Peyer's patch (tissue), 4 donors: ENCODE measurements around the gene PNKP. TPM values are rescaled to one million over a fixed set of nuclear protein-coding genes. Genes with fewer than 3 reads are reported as not detected.

ENCODE experiments used
- DNase-seq, 3 donors: peaks; one replicate each; pipeline ENCODE4 v3.0.0-alpha.2; 2017 to 2019
- H3K27ac ChIP-seq, 4 donors: fragments of 200-600 bp; sonication (generic); one replicate each; pipeline ENCODE4 v1.5.1; 2016 to 2019
- H3K27me3 ChIP-seq, 2 donors: fragments of 200-600 bp; sonication (generic); one replicate each; pipeline ENCODE4 v1.5.1; 2019
- H3K36me3 ChIP-seq, 3 donors: fragments of 200-600 bp; sonication (generic); one replicate each; pipeline ENCODE4 v1.5.1; 2016 to 2019
- H3K4me1 ChIP-seq, 4 donors: fragments of 200-600 bp; sonication (generic); one replicate each; pipeline ENCODE4 v1.5.1; 2016 to 2019
- H3K4me3 ChIP-seq, 4 donors: fragments of 200-600 bp; sonication (generic); 1 replicate in 3 of 4; 2 replicates in 1 of 4; pipeline ENCODE4 v1.5.1; 2016 to 2019; ENCODE audit warnings: mild to moderate bottlenecking in 1 of 4
- H3K9me3 ChIP-seq, 4 donors: fragments of 200-600 bp; sonication (generic); one replicate each; pipeline ENCODE4 v1.5.1; 2016 to 2019; ENCODE audit warnings: mild to moderate bottlenecking in 1 of 4
- CTCF ChIP-seq, 6 experiments: fragments of 450-650 bp in 4 of 6; fragments of 200-600 bp in 2 of 6; sonication (generic) in 1 of 6; IDR thresholded peaks; one replicate each; pipeline ENCODE4 v1.5.1; 2017 to 2019; ENCODE audit warnings: antibody characterized with exemption in 6 of 6, mild to moderate bottlenecking in 3 of 6, moderate library complexity in 1 of 6
- POLR2A ChIP-seq, 2 donors: fragments of 450-650 bp; IDR thresholded peaks; one replicate each; pipeline ENCODE4 v1.5.1; 2017; ENCODE audit warnings: antibody characterized with exemption in 2 of 2, mild to moderate bottlenecking in 2 of 2, moderate library complexity in 2 of 2
- total RNA-seq, 4 donors: library from RNA; depleted of rRNA; stranded (reverse); fragments of >200 nt; gene quantifications; one replicate each; pipeline ENCODE4 v1.1.0, GENCODE V29; 2016

The PNKP gene
- total RNA-seq, 4 donors from 2014 or later: 58.7 to 235 (median 118) TPM

DNA sequence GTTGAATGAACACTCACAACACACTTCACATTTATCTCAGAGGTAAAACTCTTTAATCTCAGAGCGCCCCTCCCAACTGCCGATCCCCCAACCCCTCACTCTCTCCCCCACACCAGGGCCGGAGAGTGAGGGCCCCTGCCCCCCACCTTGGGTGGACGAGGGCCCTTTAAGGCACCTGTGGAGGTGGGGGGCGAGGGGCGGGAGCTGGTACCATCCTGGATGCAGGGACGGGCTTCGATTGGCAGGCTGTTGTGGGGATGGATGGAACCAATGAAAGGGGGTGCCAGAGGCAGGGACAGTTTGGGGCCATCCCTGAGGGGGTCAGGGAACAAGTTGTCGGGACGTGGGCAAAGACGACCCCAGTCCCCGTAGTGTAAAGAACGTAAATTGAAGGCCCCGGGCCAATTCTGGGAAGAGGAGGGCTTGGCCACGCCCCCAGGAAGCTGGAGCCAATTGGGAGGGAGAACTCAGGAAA lies 1.7 kb upstream of the PNKP start:
- Histone ChIP-seq H3K4me1 (peaks cover 4 to 45% (median 24%) of the 10 kb centered on the region in 4 donors), H3K27ac (peak overlapping the region; percentile 85 to 93 (median 91)), H3K36me3 (peaks cover 0 to 17% (median 0%) of the 10 kb centered on the region in 3 donors), H3K9me3 (no peaks in the 10 kb centered on the region), H3K27me3 (no peaks in the 10 kb centered on the region), H3K4me3 (peak overlapping the region; percentile 37 to 51 (median 50))
- DNase-seq: no peak
- TF ChIP-seq CTCF (IDR thresholded peaks at IDR 0.05) (no peak), POLR2A (IDR thresholded peaks at IDR 0.05) (no peak)

GRCh38 chr19:49864890-49865289 lies 2.5 kb downstream of the PNKP start:
- H3K27me3 ChIP-seq: no peaks in the 10 kb centered on the region
- H3K27ac ChIP-seq: no peak overlapping the region
- no peak for TF ChIP-seq POLR2A (IDR thresholded peaks at IDR 0.05)
- no peak for TF ChIP-seq CTCF (IDR thresholded peaks at IDR 0.05)
- peaks cover 0 to 41% (median 16%) of the 10 kb centered on the region in 4 donors for H3K4me1 ChIP-seq
- peaks cover 0 to 42% (median 0%) of the 10 kb centered on the region in 3 donors for H3K36me3 ChIP-seq
- DNase-seq: no peak
- H3K9me3 ChIP-seq: no peaks in the 10 kb centered on the region
- no peak overlapping the region for H3K4me3 ChIP-seq

- TF ChIP-seq CTCF (IDR thresholded peaks at IDR 0.05): no peak
- no peak for TF ChIP-seq POLR2A (IDR thresholded peaks at IDR 0.05)
- Histone ChIP-seq H3K4me1 (peaks cover 0 to 38% (median 15%) of the 10 kb centered on the region in 4 donors), H3K27me3 (no peaks in the 10 kb centered on the region), H3K9me3 (no peaks in the 10 kb centered on the region), H3K27ac (no peak overlapping the region), H3K4me3 (no peak overlapping the region), H3K36me3 (peaks cover 0 to 52% (median 0%) of the 10 kb centered on the region in 3 donors)
- peak in 1 of 3 donors; percentile 44 for DNase-seq
Measured at GRCh38 chr19:49863935-49864320, 3.4 kb downstream of the PNKP start.

- Histone ChIP-seq H3K36me3 (peaks cover 0 to 57% (median 0%) of the 10 kb centered on the region in 3 donors), H3K27ac (no peak overlapping the region), H3K4me1 (peaks cover 0 to 33% (median 11%) of the 10 kb centered on the region in 4 donors), H3K27me3 (no peaks in the 10 kb centered on the region), H3K9me3 (no peaks in the 10 kb centered on the region), H3K4me3 (no peak overlapping the region)
- no peak for DNase-seq
- TF ChIP-seq CTCF (IDR thresholded peaks at IDR 0.05) (no peak), POLR2A (IDR thresholded peaks at IDR 0.05) (no peak)
Measured at GRCh38 chr19:49863254-49863934, 4.0 kb downstream of the PNKP start.

- TF ChIP-seq CTCF (IDR thresholded peaks at IDR 0.05): no peak
- TF ChIP-seq POLR2A (IDR thresholded peaks at IDR 0.05): no peak
- peaks cover 0 to 65% (median 0%) of the 10 kb centered on the region in 3 donors for H3K36me3 ChIP-seq
- H3K4me3 ChIP-seq: no peak overlapping the region
- no peaks in the 10 kb centered on the region for H3K9me3 ChIP-seq
- no peak overlapping the region for H3K27ac ChIP-seq
- peak in 1 of 3 donors; percentile 51 for DNase-seq
- peaks cover 0 to 26% (median 10%) of the 10 kb centered on the region in 4 donors for H3K4me1 ChIP-seq
- H3K27me3 ChIP-seq: no peaks in the 10 kb centered on the region
Measured at GRCh38 chr19:49862391-49863253, 4.8 kb downstream of the PNKP start.
